Stimulated activated CD8-positive, alpha-beta memory T cell treated with anti-CD3 and anti-CD28 coated beads, Interleukin-4, amount 100 ng/mL, for 4 hours (primary cell): ENCODE measurements around the gene CAPN10.
"Not testable (repeated sequence)": the region's sequence is repeated elsewhere in the genome, so short reads cannot be mapped to it uniquely, and the experiment has no call there.

Experiments used
- DNase-seq, 2 donors: peaks; one replicate each; pipeline ENCODE4 v3.0.0-alpha.2; 2020; ENCODE audit warnings: low read depth in 2 of 2, low spot score in 1 of 2

CAPN10 gene, protein sequence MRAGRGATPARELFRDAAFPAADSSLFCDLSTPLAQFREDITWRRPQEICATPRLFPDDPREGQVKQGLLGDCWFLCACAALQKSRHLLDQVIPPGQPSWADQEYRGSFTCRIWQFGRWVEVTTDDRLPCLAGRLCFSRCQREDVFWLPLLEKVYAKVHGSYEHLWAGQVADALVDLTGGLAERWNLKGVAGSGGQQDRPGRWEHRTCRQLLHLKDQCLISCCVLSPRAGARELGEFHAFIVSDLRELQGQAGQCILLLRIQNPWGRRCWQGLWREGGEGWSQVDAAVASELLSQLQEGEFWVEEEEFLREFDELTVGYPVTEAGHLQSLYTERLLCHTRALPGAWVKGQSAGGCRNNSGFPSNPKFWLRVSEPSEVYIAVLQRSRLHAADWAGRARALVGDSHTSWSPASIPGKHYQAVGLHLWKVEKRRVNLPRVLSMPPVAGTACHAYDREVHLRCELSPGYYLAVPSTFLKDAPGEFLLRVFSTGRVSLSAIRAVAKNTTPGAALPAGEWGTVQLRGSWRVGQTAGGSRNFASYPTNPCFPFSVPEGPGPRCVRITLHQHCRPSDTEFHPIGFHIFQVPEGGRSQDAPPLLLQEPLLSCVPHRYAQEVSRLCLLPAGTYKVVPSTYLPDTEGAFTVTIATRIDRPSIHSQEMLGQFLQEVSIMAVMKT

DNA sequence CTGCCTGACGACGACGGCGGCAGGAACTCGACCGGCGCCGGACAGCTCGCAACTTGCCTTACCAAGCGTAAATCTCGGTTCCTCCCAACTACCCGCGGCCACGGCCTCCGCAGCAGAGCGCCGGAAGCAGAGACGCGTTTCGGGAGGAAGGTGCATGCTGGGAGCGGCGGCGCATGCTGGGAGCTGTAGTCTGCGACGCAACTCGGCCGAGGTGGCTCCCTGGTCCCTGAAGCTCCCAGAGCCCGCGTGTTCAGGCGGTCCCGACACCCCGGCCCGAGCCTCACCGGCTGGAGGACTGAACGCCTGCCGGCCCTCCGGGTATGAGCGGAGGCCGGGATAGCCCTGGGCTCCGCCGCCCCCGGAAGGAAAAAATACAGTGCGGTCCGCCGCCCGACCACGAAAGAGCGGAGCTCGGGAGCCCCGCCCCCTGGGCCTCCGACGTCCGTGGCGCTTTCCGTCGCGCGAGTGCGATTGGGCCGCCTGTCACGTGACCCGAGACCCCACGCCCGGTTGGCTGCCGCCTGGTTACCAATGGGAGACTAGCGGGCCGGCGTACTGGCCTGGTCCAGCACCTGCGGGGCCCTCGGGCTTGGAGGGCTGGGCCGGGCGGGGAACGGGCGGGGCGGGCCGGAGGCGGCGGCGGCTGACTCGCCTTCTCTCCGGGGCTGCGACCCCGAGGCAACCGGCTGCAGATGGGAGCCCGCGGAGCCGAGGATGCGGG, at the start of gene CAPN10:
CAPN10 (plus strand) TSS at position 537 of the 721 bp plus-strand sequence; CDS start at position 715, 178 bp downstream.
- DNase-seq, result peak; percentile 90 to 96

DNA sequence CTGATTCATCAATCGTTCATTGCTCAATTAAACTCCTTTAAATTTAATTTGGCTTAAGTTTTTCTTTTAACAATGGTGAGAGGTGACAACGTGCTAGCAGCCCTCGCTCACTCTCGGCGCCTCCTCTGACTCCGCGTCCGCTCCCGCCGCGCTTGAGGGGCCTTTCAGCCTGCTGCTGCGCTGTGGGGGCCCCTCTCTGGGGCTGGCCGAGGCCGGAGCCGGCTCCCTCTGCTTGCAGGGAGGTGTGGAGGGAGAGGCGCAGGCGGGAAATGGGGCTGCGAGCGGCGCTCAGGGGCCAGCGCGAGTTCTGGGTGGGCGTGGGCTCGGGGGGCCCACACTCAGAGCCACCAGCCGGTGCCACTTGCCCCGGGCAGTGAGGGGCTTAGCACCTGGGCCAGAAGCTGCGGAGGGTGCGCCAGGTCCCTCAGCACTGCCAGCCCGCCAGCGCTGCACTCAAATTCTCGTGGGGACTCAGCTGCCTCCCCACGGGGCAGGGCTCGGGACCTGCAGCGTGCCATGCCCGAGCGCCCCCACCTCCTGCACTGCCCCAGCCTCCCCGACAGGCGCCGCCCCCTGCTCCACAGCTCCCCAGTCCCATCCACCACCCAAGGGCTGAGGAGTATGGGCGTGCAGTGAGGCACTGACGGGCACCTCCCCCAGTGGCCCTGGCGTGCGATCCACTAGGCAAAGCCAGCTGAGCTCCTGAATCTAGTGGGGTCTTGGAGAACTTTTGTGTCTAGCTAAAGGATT, 48.3 kb upstream of the CAPN10 start:
- DNase-seq, result no peak

DNA sequence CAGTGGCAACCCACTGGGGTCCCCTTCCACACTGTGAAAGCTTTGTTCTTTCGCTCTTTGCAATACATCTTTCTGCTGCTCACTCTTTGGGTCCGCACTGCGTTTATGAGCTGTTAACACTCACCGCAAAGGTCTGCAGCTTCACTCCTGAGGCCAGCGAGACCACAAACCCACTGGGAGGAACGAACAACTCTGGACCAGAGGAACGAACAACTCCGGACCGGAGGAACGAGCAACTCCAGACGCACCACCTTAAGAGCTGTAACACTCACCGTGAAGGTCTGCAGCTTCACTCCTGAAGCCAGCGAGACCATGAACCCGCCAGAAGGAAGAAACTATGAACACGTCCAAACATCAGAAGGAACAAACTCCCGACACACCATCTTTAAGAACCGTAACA, 47.4 kb upstream of the CAPN10 start:
- DNase-seq, result not testable (repeated sequence)

DNA sequence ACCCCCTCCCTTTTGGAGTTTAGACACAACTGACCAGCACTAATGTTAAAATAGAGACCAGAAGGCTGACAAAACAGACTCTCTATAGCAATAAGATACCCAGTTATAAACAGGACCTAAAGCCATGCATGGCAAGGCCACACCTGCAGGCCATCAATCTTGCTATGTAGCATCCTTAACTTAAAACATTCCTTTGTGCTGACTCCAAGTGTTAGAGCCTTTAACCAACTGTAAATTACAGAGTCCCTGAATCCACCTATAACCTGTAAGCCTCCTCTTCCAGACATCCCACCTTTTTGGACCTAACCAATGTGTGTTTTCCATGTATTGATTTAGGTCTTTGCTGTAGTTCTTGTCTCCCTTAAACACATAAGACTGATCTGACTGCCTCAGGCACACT, 46.6 kb upstream of the CAPN10 start:
- DNase-seq, result no peak

DNA sequence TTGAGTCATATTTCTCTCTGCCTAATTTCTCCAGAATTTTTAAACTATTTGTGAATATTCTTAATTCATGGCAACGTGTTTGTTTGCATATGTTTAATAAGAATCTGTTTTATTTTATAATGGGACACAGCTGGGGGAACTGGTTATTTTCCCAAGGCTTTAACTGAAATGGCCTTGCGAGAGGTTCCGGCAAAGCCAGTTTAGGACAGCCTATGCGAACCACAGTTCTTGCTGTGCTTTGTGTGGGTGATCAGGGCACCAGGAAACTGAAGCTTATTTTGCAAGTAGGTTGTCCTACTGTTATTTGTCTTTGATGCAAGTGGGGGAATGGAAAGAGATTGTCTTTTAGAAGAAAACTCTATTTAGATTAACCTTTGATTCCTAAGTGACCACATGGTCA, 35.2 kb upstream of the CAPN10 start:
- no peak for DNase-seq

DNA sequence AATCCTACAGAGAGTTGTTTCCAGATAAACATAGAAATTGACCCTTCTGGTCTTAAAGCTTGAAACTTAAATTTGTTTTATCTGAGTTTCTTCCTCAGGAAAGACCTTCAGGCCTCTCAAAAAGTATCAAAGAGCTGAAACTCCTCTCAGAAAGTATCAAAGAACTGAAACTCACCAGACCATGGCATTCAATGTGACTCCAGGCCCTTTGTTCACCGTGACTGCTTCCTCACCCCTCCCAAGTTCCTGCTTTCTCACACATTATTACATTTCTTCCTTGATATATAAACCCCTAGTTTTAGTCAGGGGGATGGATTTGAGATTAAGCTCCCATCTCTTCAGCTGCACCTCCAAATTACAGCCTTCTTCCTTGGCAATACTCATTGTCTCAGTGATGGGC, 34.7 kb upstream of the CAPN10 start:
- no peak for DNase-seq

DNA sequence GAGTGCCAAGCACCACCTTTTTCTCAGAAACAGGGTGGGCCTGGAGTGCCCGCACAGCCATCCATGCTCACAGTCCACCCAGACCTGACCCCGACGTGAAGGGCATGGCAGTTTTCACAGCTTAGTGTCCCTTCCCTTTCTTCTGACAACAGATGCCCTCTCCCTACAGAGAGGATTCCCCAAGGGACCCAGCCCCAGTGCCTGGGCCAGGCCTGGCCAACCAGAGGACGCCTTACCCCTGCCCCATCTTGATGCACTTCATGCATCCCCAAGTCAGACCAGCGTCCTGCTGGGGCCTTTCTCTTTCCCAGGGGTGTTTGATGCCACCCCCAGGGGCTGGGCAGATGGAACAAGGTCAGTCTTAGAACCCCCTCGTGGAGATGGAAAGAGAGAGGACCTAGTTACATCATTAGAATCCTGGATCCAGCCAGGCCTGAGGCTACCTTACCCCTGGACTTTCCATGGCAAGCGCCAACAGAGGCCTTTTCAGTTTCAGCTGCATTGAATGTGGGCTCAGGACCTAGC, 32.5 kb upstream of the CAPN10 start:
- no peak for DNase-seq

DNA sequence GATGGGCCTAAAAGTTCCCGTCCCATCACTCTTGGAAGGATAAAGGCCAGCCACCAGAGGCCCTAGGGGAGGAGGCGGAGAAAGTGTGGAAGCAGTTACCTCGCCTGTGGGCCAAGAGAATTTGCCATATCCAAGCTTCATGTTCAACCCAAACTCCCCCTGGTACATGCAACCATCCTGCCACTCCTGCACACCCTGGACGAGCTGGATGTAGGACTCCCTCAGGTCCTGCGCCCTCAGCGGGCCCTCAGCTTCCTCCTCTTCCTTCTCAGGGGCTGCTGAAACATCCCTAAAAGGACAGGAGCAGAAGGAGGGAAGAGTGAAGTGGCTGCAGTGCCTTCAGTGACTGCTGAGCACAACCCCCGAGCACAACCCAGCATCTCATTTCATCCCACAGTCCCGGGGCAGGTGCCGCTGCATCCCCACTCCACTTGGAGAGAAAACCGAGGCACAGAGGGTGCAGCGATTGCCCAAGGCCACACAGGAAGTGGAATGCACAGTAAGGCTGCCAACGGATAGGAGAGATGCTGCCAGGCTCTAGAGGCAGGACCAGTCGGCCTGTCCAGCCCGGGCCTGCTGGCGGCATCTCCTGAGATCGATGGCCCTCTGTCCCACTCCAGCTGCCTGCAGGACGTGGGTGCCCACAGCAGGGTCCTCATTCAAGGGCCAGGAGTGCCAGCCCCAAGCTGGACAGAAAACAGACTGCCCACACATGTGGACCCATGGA, 31.6 kb upstream of the CAPN10 start:
- no peak for DNase-seq

DNA sequence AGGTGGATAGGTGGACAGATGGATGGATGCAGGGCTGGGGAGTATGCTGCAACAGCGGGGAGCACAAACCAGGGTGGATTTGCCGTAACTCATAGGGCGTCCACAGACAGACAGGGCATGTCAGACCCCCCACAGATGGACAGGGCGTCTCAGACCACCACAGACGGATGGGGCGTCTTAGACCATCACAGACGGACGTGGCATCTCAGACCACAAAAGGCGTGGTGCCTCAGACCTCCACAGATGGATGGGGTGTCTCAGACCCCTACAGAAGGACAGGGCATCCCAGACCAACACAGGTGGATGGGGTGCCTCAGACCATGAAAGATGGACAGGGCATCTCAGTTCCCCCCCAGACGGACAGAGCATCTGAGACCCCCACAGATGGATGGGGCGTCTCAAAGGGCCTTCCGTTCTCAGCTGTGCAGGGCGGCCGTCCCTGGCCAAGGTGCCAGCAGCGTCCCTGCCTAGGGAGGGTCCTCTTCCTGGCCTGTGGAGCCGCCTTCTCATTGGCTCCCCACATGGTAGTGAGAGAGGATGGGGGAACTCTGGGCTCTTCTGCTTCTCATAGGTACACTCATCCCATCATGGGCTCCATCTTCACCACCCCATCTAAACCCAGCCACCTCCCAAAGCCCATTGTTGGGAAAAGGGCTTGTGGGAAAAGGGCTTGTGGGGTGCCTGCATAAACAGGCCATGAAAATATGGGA, 30.8 kb upstream of the CAPN10 start:
- DNase-seq, result no peak

DNA sequence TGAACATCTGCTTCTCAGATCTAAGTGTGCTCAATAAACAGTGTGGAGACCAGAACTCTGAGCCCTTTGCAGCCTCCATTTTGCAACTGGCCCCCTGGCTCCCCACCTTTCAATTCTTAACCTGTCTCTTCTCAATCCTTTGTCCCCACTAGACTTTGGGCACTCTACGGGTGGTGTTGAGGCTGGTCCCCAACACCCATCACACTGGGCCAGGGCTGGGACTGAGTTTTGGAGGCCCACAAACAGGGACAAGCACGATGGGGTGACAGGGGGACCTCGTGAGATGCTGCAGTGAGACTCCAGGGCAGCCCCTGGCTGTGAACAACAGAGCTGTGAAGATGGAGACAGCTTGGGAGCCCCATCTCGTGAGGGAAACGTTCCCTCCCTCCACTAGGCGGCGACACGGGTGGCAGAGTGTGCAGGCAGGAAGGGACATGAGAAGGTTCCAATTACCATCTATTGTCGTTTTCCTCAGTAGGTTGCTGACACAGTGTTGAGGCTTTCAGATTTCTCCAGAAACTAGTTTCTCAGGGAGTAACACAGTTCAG, 29.9 kb upstream of the CAPN10 start:
- DNase-seq, result no peak

DNA sequence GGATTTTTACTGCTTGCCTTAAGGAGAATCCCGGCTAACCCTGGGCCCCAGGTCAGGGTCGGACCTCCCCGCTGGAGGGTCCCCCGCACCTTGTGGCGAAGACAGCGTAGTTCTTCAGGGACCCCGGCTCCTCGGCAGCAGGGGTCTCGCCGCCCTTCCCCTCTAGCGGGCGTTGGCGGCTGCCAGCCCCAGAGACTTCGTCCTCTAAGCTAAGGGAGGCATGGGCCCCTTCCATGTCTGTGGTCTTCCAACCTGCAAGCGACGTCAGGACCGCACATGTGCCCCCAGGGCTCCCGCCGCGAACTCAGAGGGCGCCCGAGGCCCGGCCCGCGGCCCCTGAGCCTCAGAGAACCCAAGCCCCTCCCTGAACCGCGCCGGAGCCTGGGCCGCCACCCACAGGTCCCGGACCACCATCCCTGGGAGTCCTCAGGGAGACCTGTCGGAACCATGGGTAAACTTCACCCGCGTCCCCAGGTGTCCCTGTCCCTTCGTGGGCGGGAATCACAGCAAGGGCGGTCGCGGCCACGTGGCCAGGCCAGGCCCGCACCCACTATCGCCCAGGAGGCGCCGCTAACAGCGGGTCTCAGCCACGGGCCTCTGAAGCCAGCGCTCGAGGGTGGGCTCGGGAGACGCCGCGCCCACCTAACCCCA, 29.3 kb upstream of the CAPN10 start:
- DNase-seq, result no peak

DNA sequence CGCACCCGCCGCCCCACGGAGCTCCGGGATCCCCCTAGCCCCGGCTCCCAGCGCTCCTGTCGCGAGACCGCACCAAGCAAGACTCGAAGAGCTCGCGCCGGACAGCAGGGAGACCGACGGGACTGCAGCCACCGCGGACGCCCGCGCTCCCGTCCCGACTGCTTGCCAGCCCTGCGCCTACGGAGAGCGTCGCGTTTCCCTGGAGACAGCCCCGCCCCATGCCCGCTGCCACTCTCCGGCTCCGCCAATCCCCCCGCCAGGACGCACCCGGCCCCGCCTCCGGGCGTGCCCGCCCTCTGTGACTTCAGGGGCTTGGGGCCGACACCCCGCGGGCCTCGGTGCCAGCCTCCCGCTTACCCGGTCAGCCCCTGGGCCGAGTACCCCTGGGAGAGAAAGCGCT, 28.7 kb upstream of the CAPN10 start, which contains the start of gene ANKMY1:
ANKMY1 (minus strand) TSS at position 181 of the 400 bp plus-strand sequence. CDS start 653 bp downstream, outside the sequence.
- peak in 1 of 2 donors; percentile 57 for DNase-seq

DNA sequence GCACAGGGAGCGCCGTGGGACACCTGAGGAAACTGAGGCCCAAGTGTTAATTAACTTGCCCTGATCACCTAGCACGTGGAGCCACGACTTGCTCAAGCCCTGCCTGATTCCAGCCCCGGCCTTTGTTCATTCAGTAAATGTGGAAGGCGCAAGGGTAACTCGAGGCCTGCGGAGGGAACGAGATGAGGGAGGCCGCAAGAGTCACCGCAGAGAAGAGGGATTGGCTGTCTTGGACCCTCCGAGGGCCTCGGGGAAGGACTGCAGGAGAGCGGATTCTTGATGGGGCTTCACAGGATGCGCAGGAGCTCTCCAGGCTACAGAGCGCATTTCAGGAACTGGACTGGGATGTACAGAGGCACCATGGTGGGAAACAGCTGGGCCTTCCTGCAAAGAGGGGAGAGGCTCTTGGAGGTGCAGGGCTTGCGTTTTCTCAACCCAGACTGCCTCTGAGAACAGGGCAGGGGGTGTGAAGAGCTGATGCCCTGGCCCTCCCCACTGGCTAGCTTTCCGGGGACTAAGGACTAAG, 28.2 kb upstream of the CAPN10 start:
- DNase-seq, result no peak

DNA sequence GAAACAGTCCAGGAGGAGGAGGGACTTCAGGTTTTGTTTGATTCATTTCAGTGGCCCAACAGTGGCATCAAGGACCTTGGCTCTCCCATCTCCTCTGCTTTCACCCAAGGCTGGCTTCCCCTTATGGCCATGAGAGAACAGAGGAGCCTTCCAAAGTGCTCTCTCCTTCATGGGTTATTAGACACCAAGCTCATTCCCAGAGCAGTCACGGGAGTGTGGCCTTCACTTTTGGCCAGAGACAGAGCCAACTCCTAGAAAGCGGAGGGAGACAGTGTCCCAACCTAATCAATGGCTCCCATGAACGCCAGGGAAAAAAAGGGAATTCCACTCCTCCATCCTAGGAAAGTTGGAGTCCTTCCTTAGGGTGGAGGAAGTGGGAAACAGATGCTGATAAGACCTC, 27.2 kb upstream of the CAPN10 start:
- no peak for DNase-seq

DNA sequence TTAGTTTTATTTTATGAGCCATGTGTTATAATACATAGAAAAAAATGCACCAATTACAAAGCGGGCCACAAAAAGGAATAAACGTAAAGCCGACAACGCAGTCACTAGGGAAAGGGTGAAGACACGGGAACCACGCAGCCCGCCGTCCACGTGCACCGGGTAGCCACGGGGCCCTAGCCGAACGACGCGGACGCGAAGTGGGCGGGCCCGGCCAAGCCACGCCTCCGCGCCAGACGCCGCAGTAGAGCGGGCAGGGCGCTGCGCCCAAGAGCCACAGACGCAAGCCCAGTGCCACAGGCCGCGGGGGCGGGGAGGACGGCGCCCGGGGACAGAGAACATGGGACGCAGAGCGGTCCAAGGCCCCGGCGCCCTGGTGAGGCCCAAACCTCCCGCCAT, 26.5 kb upstream of the CAPN10 start, which contains the start of gene DUSP28:
DUSP28 (plus strand) TSS at position 274 of the 396 bp plus-strand sequence. CDS start 328 bp downstream, outside the sequence.
- DNase-seq, result peak; percentile 73 to 81

DNA sequence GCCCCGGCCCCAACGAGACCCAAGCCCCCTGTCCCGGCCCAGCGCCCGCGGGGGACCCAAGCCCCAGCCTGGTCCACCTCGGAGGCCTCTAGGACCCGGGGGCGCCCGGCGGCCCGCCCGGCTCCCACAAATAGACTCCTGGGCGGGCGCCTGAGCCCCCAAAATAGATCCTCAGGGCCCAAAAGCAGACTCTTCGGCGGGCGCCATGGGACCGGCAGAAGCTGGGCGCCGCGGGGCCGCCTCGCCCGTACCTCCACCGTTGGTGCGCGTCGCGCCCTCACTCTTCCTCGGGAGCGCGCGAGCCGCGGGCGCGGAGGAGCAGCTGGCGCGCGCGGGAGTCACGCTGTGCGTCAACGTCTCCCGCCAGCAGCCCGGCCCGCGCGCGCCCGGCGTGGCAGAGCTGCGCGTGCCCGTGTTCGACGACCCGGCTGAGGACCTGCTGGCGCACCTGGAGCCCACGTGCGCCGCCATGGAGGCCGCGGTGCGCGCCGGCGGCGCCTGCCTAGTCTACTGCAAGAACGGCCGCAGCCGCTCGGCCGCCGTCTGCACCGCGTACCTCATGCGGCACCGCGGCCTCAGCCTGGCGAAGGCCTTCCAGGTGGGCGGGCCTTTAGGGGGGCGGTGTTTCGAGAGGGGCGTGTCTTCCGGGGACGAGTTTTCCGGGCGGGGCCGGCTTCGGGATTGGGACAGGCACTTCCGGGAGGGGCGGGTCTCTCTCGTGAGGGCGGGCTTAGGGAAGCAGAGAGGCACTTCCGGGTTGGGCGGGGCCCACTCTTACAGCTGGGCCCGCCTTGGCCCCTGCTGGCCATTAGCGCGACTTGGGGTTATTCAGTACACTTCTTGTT, 25.8 kb upstream of the CAPN10 start:
- DNase-seq, result peak; percentile 99 to 100

DNA sequence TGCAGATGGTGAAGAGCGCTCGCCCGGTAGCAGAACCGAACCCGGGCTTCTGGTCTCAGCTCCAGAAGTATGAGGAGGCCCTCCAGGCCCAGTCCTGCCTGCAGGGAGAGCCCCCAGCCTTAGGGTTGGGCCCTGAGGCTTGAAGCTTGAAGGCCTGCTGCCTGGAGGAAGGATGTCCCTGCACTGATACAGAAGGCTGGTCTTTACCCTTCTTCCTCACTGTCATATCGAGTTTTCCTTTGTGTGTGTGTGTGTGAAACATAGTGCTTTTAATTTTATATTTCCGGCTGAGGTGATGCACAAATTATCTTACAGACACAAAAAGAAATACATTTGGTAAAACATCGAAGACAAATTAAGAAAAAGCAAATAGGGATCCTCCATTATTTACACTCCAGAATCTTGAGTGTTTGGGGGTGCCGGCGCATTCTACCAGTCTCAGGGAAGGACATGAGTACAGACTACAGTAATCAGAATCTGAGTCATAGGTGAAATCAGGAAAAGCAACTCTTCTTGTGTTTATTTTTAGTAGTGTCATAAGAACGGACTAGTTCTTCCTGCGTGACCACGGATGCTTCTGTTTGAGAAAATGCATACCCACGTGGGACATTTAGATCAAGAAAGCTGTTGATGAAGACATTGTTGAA, 25.1 kb upstream of the CAPN10 start:
- DNase-seq, result no peak
